Measurements from ENCODE around the gene SPSB2.
A peak's percentile ranks its signal among the peaks of the same experiment; 100 is the strongest.
"Not testable (repeated sequence)": the region's sequence is repeated elsewhere in the genome, so short reads cannot be mapped to it uniquely, and the experiment has no call there.

Gene SPSB2

GRCh38 chr12:6869049-6870021 is 3.8 kb downstream of the SPSB2 start:
- peak overlapping the region; percentile 89 for H3K4me3 ChIP-seq (ENCODE audit: low read depth, low read length)
- no peak overlapping the region for H2AFZ ChIP-seq (ENCODE audit: low read length, unreplicated experiment)
- peaks cover 38% of the 10 kb centered on the region for H3K4me1 ChIP-seq (ENCODE audit: control insufficient read depth, insufficient read depth, low read length, unreplicated experiment)
- peak overlapping the region; percentile 83 for H3K27ac ChIP-seq (ENCODE audit: low read depth, low read length)
- peaks cover 12% of the 10 kb centered on the region; the same call in 1 of the 2 replicates for H3K36me3 ChIP-seq (ENCODE audit: insufficient read depth, low read length)
- peaks cover 31% of the 10 kb centered on the region for H3K79me2 ChIP-seq (ENCODE audit: control insufficient read depth, insufficient read depth, low read length, unreplicated experiment)
- H3K27me3 ChIP-seq (ENCODE audit: insufficient read depth, low read length): no peaks in the 10 kb centered on the region

GRCh38 chr12:6868211-6869048 is 4.7 kb downstream of the SPSB2 start:
- H3K36me3 ChIP-seq (ENCODE audit: insufficient read depth, low read length): peaks cover 12% of the 10 kb centered on the region; the same call in 1 of the 2 replicates
- H2AFZ ChIP-seq (ENCODE audit: low read length, unreplicated experiment): no peak overlapping the region
- peaks cover 38% of the 10 kb centered on the region for H3K4me1 ChIP-seq (ENCODE audit: control insufficient read depth, insufficient read depth, low read length, unreplicated experiment)
- no peaks in the 10 kb centered on the region for H3K27me3 ChIP-seq (ENCODE audit: insufficient read depth, low read length)
- peaks cover 31% of the 10 kb centered on the region for H3K79me2 ChIP-seq (ENCODE audit: control insufficient read depth, insufficient read depth, low read length, unreplicated experiment)
- H3K27ac ChIP-seq (ENCODE audit: low read depth, low read length): peak overlapping the region; percentile 83
- peak overlapping the region; percentile 89 for H3K4me3 ChIP-seq (ENCODE audit: low read depth, low read length)

- H3K79me2 ChIP-seq (ENCODE audit: control insufficient read depth, insufficient read depth, low read length, unreplicated experiment): peaks cover 31% of the 10 kb centered on the region
- H3K27ac ChIP-seq (ENCODE audit: low read depth, low read length): peak within 1 kb of the TSS; percentile 83
- H3K4me1 ChIP-seq (ENCODE audit: control insufficient read depth, insufficient read depth, low read length, unreplicated experiment): peaks cover 38% of the 10 kb centered on the region
- H3K4me3 ChIP-seq (ENCODE audit: low read depth, low read length): peak within 1 kb of the TSS; percentile 89
- peak within 1 kb of the TSS; percentile 39 for H2AFZ ChIP-seq (ENCODE audit: low read length, unreplicated experiment)
- H3K36me3 ChIP-seq (ENCODE audit: insufficient read depth, low read length): peaks cover 12% of the 10 kb centered on the region; the same call in 1 of the 2 replicates
- H3K27me3 ChIP-seq (ENCODE audit: insufficient read depth, low read length): no peaks in the 10 kb centered on the region
Measured at GRCh38 chr12:6867413-6868210, 5.5 kb downstream of the SPSB2 start, which contains the start of gene TPI1. Gene TPI1 (plus strand): TSS chr12:6867531. CDS start chr12:6867567, 36 bp downstream.

- H3K36me3 ChIP-seq (ENCODE audit: insufficient read depth, low read length): peaks cover 16% of the 10 kb centered on the region; the same call in 1 of the 2 replicates
- H3K27ac ChIP-seq (ENCODE audit: low read depth, low read length): no peak overlapping the region; the same call in 1 of the 2 replicates
Measured at GRCh38 chr12:6866920-6867412, 6.1 kb downstream of the SPSB2 start.

GRCh38 chr12:6866163-6866919 is 6.8 kb downstream of the SPSB2 start:
- peak overlapping the region; percentile 89 for H3K4me3 ChIP-seq (ENCODE audit: low read depth, low read length)
- peak overlapping the region; percentile 39 for H2AFZ ChIP-seq (ENCODE audit: low read length, unreplicated experiment)
- H3K79me2 ChIP-seq (ENCODE audit: control insufficient read depth, insufficient read depth, low read length, unreplicated experiment): peaks cover 31% of the 10 kb centered on the region
- H3K36me3 ChIP-seq (ENCODE audit: insufficient read depth, low read length): peaks cover 19% of the 10 kb centered on the region; the same call in 1 of the 2 replicates
- H3K27ac ChIP-seq (ENCODE audit: low read depth, low read length): no peak overlapping the region
- H3K4me1 ChIP-seq (ENCODE audit: control insufficient read depth, insufficient read depth, low read length, unreplicated experiment): peaks cover 29% of the 10 kb centered on the region
- no peaks in the 10 kb centered on the region for H3K27me3 ChIP-seq (ENCODE audit: insufficient read depth, low read length)

More at GRCh38 chr12:6866920-6867412, 6.1 kb downstream of the SPSB2 start:
- Histone ChIP-seq H2AFZ (ENCODE audit: low read length, unreplicated experiment) (peak overlapping the region; percentile 39), H3K79me2 (ENCODE audit: control insufficient read depth, insufficient read depth, low read length, unreplicated experiment) (peaks cover 31% of the 10 kb centered on the region), H3K27me3 (ENCODE audit: insufficient read depth, low read length) (no peaks in the 10 kb centered on the region), H3K4me1 (ENCODE audit: control insufficient read depth, insufficient read depth, low read length, unreplicated experiment) (peaks cover 35% of the 10 kb centered on the region), H3K4me3 (ENCODE audit: low read depth, low read length) (peak overlapping the region; percentile 89)

- H2AFZ ChIP-seq (ENCODE audit: low read length, unreplicated experiment); H3K27me3 ChIP-seq (ENCODE audit: insufficient read depth, low read length); H3K27ac ChIP-seq (ENCODE audit: low read depth, low read length); H3K4me3 ChIP-seq (ENCODE audit: low read depth, low read length): not testable (repeated sequence)
- Histone ChIP-seq H3K79me2 (ENCODE audit: control insufficient read depth, insufficient read depth, low read length, unreplicated experiment) (peaks cover 28% of the 10 kb centered on the region), H3K4me1 (ENCODE audit: control insufficient read depth, insufficient read depth, low read length, unreplicated experiment) (peaks cover 19% of the 10 kb centered on the region), H3K36me3 (ENCODE audit: insufficient read depth, low read length) (peaks cover 25% of the 10 kb centered on the region; the same call in 1 of the 2 replicates)
Measured at GRCh38 chr12:6865307-6865706, 7.8 kb downstream of the SPSB2 start.

- H3K27me3 ChIP-seq (ENCODE audit: insufficient read depth, low read length): no peaks in the 10 kb centered on the region
- H3K4me1 ChIP-seq (ENCODE audit: control insufficient read depth, insufficient read depth, low read length, unreplicated experiment): peaks cover 7% of the 10 kb centered on the region
- peaks cover 20% of the 10 kb centered on the region; the same call in 1 of the 2 replicates for H3K36me3 ChIP-seq (ENCODE audit: insufficient read depth, low read length)
- no peak overlapping the region for H3K27ac ChIP-seq (ENCODE audit: low read depth, low read length)
- no peak overlapping the region for H2AFZ ChIP-seq (ENCODE audit: low read length, unreplicated experiment)
- no peak overlapping the region for H3K4me3 ChIP-seq (ENCODE audit: low read depth, low read length)
- H3K79me2 ChIP-seq (ENCODE audit: control insufficient read depth, insufficient read depth, low read length, unreplicated experiment): peaks cover 14% of the 10 kb centered on the region
Measured at GRCh38 chr12:6863586-6864321, 9.3 kb downstream of the SPSB2 start.

- Histone ChIP-seq H3K4me1 (ENCODE audit: control insufficient read depth, insufficient read depth, low read length, unreplicated experiment) (peaks cover 7% of the 10 kb centered on the region), H3K27ac (ENCODE audit: low read depth, low read length) (no peak overlapping the region), H3K4me3 (ENCODE audit: low read depth, low read length) (no peak overlapping the region), H3K27me3 (ENCODE audit: insufficient read depth, low read length) (no peaks in the 10 kb centered on the region), H3K36me3 (ENCODE audit: insufficient read depth, low read length) (peaks cover 21% of the 10 kb centered on the region; the same call in 1 of the 2 replicates), H3K79me2 (ENCODE audit: control insufficient read depth, insufficient read depth, low read length, unreplicated experiment) (peaks cover 7% of the 10 kb centered on the region), H2AFZ (ENCODE audit: low read length, unreplicated experiment) (no peak overlapping the region)
Measured at GRCh38 chr12:6863033-6863432, 10.1 kb downstream of the SPSB2 start.

- H3K4me3 ChIP-seq (ENCODE audit: low read depth, low read length): no peak overlapping the region
- no peaks in the 10 kb centered on the region for H3K79me2 ChIP-seq (ENCODE audit: control insufficient read depth, insufficient read depth, low read length, unreplicated experiment)
- H3K36me3 ChIP-seq (ENCODE audit: insufficient read depth, low read length): peaks cover 29% of the 10 kb centered on the region
- no peak overlapping the region for H3K27ac ChIP-seq (ENCODE audit: low read depth, low read length)
- H3K27me3 ChIP-seq (ENCODE audit: insufficient read depth, low read length): no peaks in the 10 kb centered on the region
- H2AFZ ChIP-seq (ENCODE audit: low read length, unreplicated experiment): no peak overlapping the region
- H3K4me1 ChIP-seq (ENCODE audit: control insufficient read depth, insufficient read depth, low read length, unreplicated experiment): no peaks in the 10 kb centered on the region
Measured at GRCh38 chr12:6861391-6861790, 11.7 kb downstream of the SPSB2 start.

Data from ACC112 (cell line).